BE2C (cell line): ENCODE data around the gene DCX.
A peak's percentile ranks its signal among the peaks of the same experiment; 100 is the strongest.

ENCODE experiments used
- DNase-seq: peaks from one replicate; pipeline ENCODE4 v3.0.0-alpha.2; 2020
- H3K27me3 ChIP-seq: fragments of 250-450 bp; sonication (Bioruptor Pico); 2 replicates; pipeline ENCODE4 v1.5.1; 2020; ENCODE audit warnings: mild to moderate bottlenecking
- H3K36me3 ChIP-seq: fragments of 250-450 bp; sonication (Bioruptor Pico); 2 replicates; pipeline ENCODE4 v1.5.1; 2020; ENCODE audit warnings: mild to moderate bottlenecking
- H3K4me1 ChIP-seq: fragments of 250-450 bp; sonication (Bioruptor Pico); 2 replicates; pipeline ENCODE4 v1.5.1; 2020
- H3K4me3 ChIP-seq: 2 replicates; pipeline ENCODE4 v1.5.1; 2011; ENCODE audit warnings: low read depth, low read length
- H3K9me3 ChIP-seq: fragments of 250-450 bp; sonication (Bioruptor Pico); 2 replicates; pipeline ENCODE4 v1.5.1; 2020
- TF ChIP-seq, protein P1 (sequence below): IDR thresholded peaks from 2 replicates; pipeline ENCODE4 v1.5.1; 2012; ENCODE audit warnings: mild to moderate bottlenecking, low read depth, low read length

The DCX gene

DNA sequence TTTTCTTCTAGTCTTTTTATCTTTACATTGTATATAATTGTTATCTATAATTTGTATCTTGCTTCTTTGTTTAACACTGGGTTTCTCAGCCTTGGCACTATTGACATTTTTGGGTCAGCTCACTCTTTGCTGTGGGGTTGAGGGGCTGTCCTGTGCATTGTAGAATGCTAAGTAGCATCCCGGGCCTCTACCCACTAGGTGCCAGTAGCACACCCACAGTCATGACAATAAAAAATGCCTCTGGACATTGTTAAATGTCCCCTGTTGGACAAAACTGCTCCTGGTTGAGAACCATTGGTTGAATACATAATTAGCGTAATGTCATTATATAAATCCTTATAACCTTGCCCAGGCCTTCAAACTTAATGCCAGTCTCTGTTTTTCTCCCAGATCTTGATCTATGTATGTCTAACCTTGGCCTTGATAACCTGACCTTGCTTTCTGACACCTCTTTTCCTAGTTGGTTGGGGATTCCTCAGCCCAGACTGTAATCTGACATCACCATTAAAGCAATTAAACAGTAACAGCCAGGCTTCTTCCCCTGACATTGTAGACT is 46.1 kb downstream of the DCX start:
- Histone ChIP-seq H3K4me3 (no peak overlapping the region), H3K4me1 (peaks cover 19% of the 10 kb centered on the region), H3K9me3 (no peaks in the 10 kb centered on the region), H3K36me3 (no peaks in the 10 kb centered on the region), H3K27me3 (no peaks in the 10 kb centered on the region)
- DNase-seq: peak; percentile 38
- TF ChIP-seq, protein P1, sequence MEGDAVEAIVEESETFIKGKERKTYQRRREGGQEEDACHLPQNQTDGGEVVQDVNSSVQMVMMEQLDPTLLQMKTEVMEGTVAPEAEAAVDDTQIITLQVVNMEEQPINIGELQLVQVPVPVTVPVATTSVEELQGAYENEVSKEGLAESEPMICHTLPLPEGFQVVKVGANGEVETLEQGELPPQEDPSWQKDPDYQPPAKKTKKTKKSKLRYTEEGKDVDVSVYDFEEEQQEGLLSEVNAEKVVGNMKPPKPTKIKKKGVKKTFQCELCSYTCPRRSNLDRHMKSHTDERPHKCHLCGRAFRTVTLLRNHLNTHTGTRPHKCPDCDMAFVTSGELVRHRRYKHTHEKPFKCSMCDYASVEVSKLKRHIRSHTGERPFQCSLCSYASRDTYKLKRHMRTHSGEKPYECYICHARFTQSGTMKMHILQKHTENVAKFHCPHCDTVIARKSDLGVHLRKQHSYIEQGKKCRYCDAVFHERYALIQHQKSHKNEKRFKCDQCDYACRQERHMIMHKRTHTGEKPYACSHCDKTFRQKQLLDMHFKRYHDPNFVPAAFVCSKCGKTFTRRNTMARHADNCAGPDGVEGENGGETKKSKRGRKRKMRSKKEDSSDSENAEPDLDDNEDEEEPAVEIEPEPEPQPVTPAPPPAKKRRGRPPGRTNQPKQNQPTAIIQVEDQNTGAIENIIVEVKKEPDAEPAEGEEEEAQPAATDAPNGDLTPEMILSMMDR: peak; percentile 55

DNA sequence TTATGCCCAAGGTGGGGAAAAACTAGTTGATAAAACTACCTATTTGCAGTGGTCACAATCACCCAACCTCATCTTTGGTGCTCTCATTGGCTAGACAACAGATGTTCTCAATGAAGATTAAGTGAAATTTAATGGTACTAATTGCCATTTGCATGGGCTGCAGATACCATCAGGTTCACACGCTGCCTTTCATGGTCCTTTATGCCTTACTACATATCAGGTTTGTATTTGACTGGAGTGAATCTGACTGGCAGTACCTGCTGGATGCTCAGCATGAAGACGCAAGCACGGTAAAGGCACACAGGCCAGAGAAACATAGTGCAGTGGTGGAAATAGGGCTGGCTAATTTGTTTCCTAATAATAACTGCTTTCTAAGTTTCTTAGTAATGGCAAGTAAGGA is 48.3 kb downstream of the DCX start:
- Histone ChIP-seq H3K9me3 (no peaks in the 10 kb centered on the region), H3K36me3 (no peaks in the 10 kb centered on the region), H3K27me3 (no peaks in the 10 kb centered on the region), H3K4me3 (no peak overlapping the region), H3K4me1 (peaks cover 19% of the 10 kb centered on the region)
- DNase-seq: no peak
- TF ChIP-seq, protein P1: no peak

DNA sequence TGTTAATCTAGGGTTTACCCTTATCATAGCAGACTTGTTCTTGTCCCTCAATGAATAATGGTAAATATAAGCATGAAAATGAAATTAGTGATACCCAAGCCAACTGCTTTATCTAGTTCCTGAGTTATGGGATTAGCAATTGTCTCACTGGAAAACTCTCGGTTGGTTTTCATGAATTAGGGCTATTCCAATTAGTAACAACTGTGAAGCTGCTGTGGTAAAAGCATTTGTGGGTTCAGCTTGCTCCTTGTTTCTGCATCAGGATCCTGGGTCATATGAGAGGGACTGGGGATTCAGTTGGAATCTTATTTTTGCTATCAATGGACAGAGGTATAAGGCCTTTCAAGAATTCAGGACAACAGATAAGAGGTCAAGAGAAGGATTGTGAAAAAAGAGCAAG is 50.2 kb downstream of the DCX start:
- H3K4me3 ChIP-seq: no peak overlapping the region
- no peak for DNase-seq
- TF ChIP-seq, protein P1: no peak
- no peaks in the 10 kb centered on the region for H3K27me3 ChIP-seq
- no peaks in the 10 kb centered on the region for H3K36me3 ChIP-seq
- H3K4me1 ChIP-seq: peaks cover 12% of the 10 kb centered on the region
- no peaks in the 10 kb centered on the region for H3K9me3 ChIP-seq

DNA sequence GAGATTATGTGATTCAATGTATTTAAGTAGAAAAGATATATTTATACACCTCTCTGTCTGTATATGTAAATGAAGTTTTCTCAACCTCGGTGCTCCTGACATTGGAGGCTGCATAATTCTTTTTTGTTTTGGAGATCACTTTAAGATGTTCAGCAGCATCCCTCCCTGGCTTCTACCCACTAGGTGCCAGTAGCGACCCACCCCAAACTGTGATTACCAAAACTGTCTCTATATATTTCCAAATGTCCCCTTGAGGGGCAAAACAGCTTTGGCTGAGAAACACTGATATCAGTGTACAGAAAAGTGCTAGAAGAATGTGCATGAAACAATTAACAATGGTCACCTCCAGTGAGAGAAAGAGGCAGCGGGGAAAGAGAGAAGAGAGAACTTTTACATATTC is 51.2 kb downstream of the DCX start:
- no peaks in the 10 kb centered on the region for H3K36me3 ChIP-seq
- TF ChIP-seq, protein P1: peak; percentile 49

DNA sequence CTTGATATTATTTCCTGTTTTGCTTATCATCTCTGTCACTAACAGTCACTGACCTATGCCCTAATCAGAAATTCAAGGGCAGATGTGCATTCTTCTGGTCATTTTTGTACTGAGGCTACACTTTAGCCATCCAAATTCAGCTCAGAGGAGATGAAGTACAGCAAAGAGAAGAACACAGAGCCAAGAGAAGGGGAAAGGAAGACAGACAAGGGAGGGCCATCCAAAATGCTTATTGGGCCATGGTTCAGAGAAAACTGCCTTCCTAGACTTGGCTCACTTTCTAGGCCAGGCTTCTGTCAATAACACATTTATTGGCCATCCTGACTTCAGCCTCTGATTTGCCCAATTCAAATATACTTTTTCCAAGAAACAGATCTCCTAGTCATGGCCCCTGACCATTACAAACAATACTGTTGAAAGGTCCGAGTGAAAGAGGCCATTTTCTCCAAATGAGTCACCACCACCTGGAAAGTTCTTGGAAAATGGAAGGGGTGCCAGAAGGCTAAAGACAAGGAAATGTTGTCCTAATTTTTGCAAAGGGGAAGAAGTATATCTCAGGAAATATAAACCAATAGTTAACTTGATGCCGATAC is 56.4 kb downstream of the DCX start:
- DNase-seq: no peak
- H3K27me3 ChIP-seq: no peaks in the 10 kb centered on the region
- H3K4me3 ChIP-seq: no peak overlapping the region
- H3K4me1 ChIP-seq: peaks cover 6% of the 10 kb centered on the region
- H3K9me3 ChIP-seq: no peaks in the 10 kb centered on the region
- TF ChIP-seq, protein P1: no peak
- no peaks in the 10 kb centered on the region for H3K36me3 ChIP-seq

More for the DNA sequence above, 51.2 kb downstream of the DCX start:
- Histone ChIP-seq H3K4me3 (no peak overlapping the region), H3K4me1 (peaks cover 3% of the 10 kb centered on the region; the same call in 1 of the 2 replicates), H3K9me3 (no peaks in the 10 kb centered on the region), H3K27me3 (no peaks in the 10 kb centered on the region)
- DNase-seq: peak; percentile 21

DNA sequence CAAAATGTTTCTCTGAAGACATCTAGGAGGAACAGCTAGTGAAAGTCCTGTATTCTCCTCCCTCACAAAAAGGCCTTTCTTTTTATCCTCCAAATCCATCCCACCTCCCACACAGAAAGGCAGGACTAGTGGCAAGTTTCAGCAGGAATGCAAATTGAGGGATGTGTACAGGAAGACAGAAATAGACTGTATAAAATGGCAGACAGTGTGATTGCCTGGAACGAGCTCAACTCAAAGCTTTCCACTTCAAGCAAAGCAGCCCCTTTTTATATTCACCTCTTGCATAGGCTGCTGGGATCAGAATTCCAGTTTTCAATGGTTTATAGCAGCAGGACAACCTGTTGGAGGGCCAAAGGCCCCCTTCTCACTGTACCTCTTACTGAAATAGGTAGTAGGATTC is 57.5 kb downstream of the DCX start:
- DNase-seq: no peak
- H3K9me3 ChIP-seq: no peaks in the 10 kb centered on the region

More for the DNA sequence above, 57.5 kb downstream of the DCX start:
- Histone ChIP-seq H3K36me3 (no peaks in the 10 kb centered on the region), H3K4me3 (no peak overlapping the region), H3K27me3 (no peaks in the 10 kb centered on the region), H3K4me1 (peaks cover 6% of the 10 kb centered on the region)
- TF ChIP-seq, protein P1: no peak
